GM12878 (cell line): ENCODE data around the gene EFTUD2. TPM values are rescaled to one million over a fixed set of nuclear protein-coding genes. Genes with fewer than 3 reads are reported as not detected.

Experiments
- ATAC-seq: fragments of 200-7000 bp; cut with Tn5 transposase; 3 replicates; pipeline ENCODE4 v1.9.1; 2020; ENCODE audit warnings: mild to moderate bottlenecking, moderate library complexity
- BruUV-seq: library from RNA; stranded (reverse); fragments of 400-500 nt; replicated peaks from 2 replicates; lab custom pipeline; 2021; lab: Mats Ljungman, UMichigan
- CTCF ChIA-PET: fragments of 300-600 bp; sonication (Branson Sonifier 250); formaldehyde crosslinking; extraction: SDS; loops from one replicate; lab custom pipeline; 2021; ENCODE audit warnings: inconsistent platforms; lab: Yijun Ruan, JAX
- POLR2A ChIA-PET: fragments of 350-600 bp; formaldehyde crosslinking; extraction: SDS; loops from one replicate; lab custom pipeline; 2021; ENCODE audit warnings: inconsistent platforms; lab: Charles Lee
- RAD21 ChIA-PET: fragments of 300-600 bp; sonication (Branson Sonifier 250); formaldehyde crosslinking; loops from one replicate; lab custom pipeline; 2023; ENCODE audit warnings: antibody characterized with exemption; ENCODE audit not compliant: unreplicated experiment; lab: Charles Lee
- SMC1A ChIA-PET: fragments of 300-600 bp; sonication (Branson Sonifier 250); formaldehyde crosslinking; loops from one replicate; lab custom pipeline; 2023; ENCODE audit not compliant: unreplicated experiment, uncharacterized antibody; lab: Charles Lee
- DNase-seq: peaks from one replicate; pipeline ENCODE4 v3.0.0-alpha.2; 2011; ENCODE audit warnings: low read depth, low spot score
- FAIRE-seq: peaks from 3 replicates; lab custom pipeline; 2011; peaks lifted over from hg19 to GRCh38; lab: Jason Lieb, UNC
- H2AFZ ChIP-seq: 2 replicates; pipeline ENCODE4 v1.6.0; 2011; ENCODE audit warnings: low read depth, low read length, control low read depth; ENCODE audit not compliant: control insufficient read depth
- H3K27ac ChIP-seq: 2 replicates; pipeline ENCODE4 v1.5.1; 2011; ENCODE audit warnings: control low read depth; ENCODE audit not compliant: control insufficient read depth, insufficient read depth
- H3K27me3 ChIP-seq, 2 experiments: replicated peaks in 1 of 2; 2 replicates each; pipeline versions ENCODE4 v1.6.0 to v1.6.1; 2011; ENCODE audit warnings: low read length in 1 of 2; ENCODE audit not compliant: control insufficient read depth in 2 of 2, insufficient read depth in 2 of 2
- H3K36me3 ChIP-seq, 2 experiments: 2 replicates each; pipeline ENCODE4 v1.5.1; 2011; ENCODE audit warnings: low read length in 1 of 2; ENCODE audit not compliant: control insufficient read depth in 2 of 2, insufficient read depth in 2 of 2
- H3K4me1 ChIP-seq: 2 replicates; pipeline ENCODE4 v1.6.1; 2011; ENCODE audit warnings: mild to moderate bottlenecking, low read length, moderate library complexity, mixed read lengths; ENCODE audit not compliant: control insufficient read depth, insufficient read depth
- H3K4me2 ChIP-seq: 2 replicates; pipeline ENCODE4 v1.6.0; 2011; ENCODE audit warnings: control low read depth; ENCODE audit not compliant: control insufficient read depth, insufficient read depth
- H3K4me3 ChIP-seq: fragments of 200-600 bp; sonication (generic); 2 replicates; pipeline ENCODE4 v1.5.1; 2016
- H3K79me2 ChIP-seq: 2 replicates; pipeline ENCODE4 v1.6.0; 2011; ENCODE audit warnings: low read length; ENCODE audit not compliant: control insufficient read depth, insufficient read depth
- H3K9ac ChIP-seq: 2 replicates; pipeline ENCODE4 v1.8.0; 2011; ENCODE audit warnings: low read length, control low read depth, mixed read lengths; ENCODE audit not compliant: control insufficient read depth, insufficient read depth
- H3K9me3 ChIP-seq: replicated peaks from 3 replicates; pipeline ENCODE4 v1.5.1; 2011; ENCODE audit warnings: mild to moderate bottlenecking, low read length; ENCODE audit not compliant: control insufficient read depth, insufficient read depth
- H4K20me1 ChIP-seq: 2 replicates; pipeline ENCODE4 v1.6.0; 2011; ENCODE audit not compliant: control insufficient read depth, insufficient read depth
- FOS ChIP-seq: IDR thresholded peaks from 3 replicates; pipeline ENCODE4 v1.6.1; 2011; ENCODE audit warnings: borderline replicate concordance; ENCODE audit not compliant: insufficient read length; ENCODE audit errors: extremely low read depth
- FOXK2 ChIP-seq: fragments of 450-650 bp; IDR thresholded peaks from 2 replicates; pipeline ENCODE4 v1.6.1; 2017; ENCODE audit warnings: mild to moderate bottlenecking, moderate library complexity
- HDGF ChIP-seq: fragments of 450-650 bp; IDR thresholded peaks from 2 replicates; pipeline ENCODE4 v1.6.1; 2016; ENCODE audit warnings: antibody characterized with exemption
- RFX5 ChIP-seq: IDR thresholded peaks from 2 replicates; pipeline ENCODE4 v1.6.1; 2011; ENCODE audit warnings: low read depth, low read length, improper control_type of control experiment
- TARDBP ChIP-seq: IDR thresholded peaks from 2 replicates; pipeline ENCODE4 v1.6.1; 2016; ENCODE audit warnings: borderline replicate concordance
- WGBS: methylation state at CpG from one replicate; pipeline ENCODE4 v1.1.6; 2016; ENCODE audit warnings: low lambda C conversion rate; ENCODE audit not compliant: insufficient replicate concordance, insufficient coverage; ENCODE audit errors: missing lambda C conversion rate; 5-methylcytosine and 5-hydroxymethylcytosine counted together
- in situ Hi-C: fragments of 300-500 bp; cut with MboI; formaldehyde crosslinking; loops from 9 replicates; pipeline ENCODE4 v1.14.3; 2018; ENCODE audit warnings: mixed read lengths
- intact Hi-C: fragments of 100-400 bp; cut with micrococcal nuclease; formaldehyde crosslinking; loops from one replicate; pipeline ENCODE4 v1.14.2; 2022; ENCODE audit not compliant: unreplicated experiment
- polyA plus RNA-seq, 11 experiments: library from polyadenylated mRNA; depleted of rRNA in 4 of 11; unstranded in 6 of 11; stranded (reverse) in 5 of 11; fragments of >200 nt; fragmentation: Nextera tagmentation in 4 of 11; fragmentation: Illumina TruSeq in 1 of 11; extraction: Ambion mirVana in 4 of 11; extraction: Trizol in 1 of 11; gene quantifications; 1 replicate in 1 of 11; 2 replicates in 10 of 11; pipeline versions ENCODE4 v1.2.1 to v1.2.3, GENCODE V29; 2011 to 2016; ENCODE audit warnings: inconsistent platforms in 2 of 11, missing spikeins in 2 of 11, low read depth in 1 of 11
- total RNA-seq, 4 experiments: library from RNA; depleted of rRNA in 3 of 4; stranded (reverse); fragments of >200 nt in 3 of 4; fragmentation: Illumina TruSeq in 1 of 4; extraction: Trizol in 1 of 4; gene quantifications; 2 replicates each; pipeline versions ENCODE4 v1.2.1 to v1.2.3, GENCODE V29; 2013 to 2021
- TF ChIP-seq, protein P1 (sequence below): IDR thresholded peaks from 2 replicates; pipeline ENCODE4 v1.6.1; 2011; ENCODE audit warnings: mild to moderate bottlenecking, low read depth, low read length, moderate library complexity; ENCODE audit not compliant: insufficient replicate concordance

The EFTUD2 gene
- total and polyA plus RNA-seq, 10 of the 15 experiments (the other 5 are each of a cell fraction or from before 2014, with no cell fraction given) = 33.0 to 198 (median 126) TPM

DNA sequence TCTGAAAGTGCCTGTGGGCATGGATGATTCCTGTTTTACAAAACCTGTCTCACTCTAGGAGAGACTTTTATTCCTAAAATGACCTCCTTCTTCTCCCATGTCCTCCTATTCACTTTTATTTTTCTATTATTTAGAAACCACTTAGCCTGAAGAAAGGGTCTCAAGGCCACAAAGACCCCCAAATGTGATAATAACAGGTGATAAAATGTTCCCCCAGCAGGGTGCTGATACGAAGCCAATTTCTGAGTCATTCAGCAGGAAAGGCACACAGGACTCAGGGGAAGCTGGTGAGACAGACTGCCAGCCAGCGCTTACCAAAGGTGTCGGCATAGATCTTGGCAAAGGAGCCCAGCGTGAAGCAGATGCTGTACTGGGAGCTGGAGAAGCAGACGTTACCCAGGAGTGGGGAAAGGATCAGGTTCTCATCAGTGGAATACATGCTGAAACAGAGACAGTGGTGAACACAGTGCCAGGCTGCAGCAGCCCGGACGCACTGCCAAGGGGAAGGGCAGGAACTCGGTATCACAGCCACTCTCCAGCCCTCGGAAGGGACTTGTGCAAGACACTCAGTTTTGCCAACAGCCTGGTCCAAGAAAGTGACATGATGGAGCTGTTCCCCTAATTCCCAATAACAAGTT is 27.0 kb downstream of the EFTUD2 start:
- Histone ChIP-seq H3K27me3 (no peaks in the 10 kb centered on the region), H2AFZ (no peak overlapping the region), H3K36me3 (peaks cover 22 to 55% of the 10 kb centered on the region in 2 experiments), H3K4me1 (no peaks in the 10 kb centered on the region), H3K27ac (no peak overlapping the region), H3K9ac (no peak overlapping the region), H3K4me3 (no peak overlapping the region), H4K20me1 (no peaks in the 10 kb centered on the region), H3K4me2 (no peak overlapping the region), H3K79me2 (no peaks in the 10 kb centered on the region), H3K9me3 (no peaks in the 10 kb centered on the region)
- in situ Hi-C loops = loop anchor here (25.0 kb wide), 1 partner anchor 1660 kb away; the partner anchor contains the start of gene TMEM106A
- intact Hi-C loops = no loop called here
- WGBS = 96% methylated on average over 9 of the region's 9 CpGs
- TF ChIP-seq HDGF = no peak
- TF ChIP-seq FOS = no peak
- TF ChIP-seq TARDBP = no peak
- TF ChIP-seq RFX5 = no peak
- TF ChIP-seq, protein P1, sequence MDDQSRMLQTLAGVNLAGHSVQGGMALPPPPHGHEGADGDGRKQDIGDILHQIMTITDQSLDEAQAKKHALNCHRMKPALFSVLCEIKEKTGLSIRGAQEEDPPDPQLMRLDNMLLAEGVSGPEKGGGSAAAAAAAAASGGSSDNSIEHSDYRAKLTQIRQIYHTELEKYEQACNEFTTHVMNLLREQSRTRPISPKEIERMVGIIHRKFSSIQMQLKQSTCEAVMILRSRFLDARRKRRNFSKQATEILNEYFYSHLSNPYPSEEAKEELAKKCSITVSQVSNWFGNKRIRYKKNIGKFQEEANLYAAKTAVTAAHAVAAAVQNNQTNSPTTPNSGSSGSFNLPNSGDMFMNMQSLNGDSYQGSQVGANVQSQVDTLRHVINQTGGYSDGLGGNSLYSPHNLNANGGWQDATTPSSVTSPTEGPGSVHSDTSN = no peak
- TF ChIP-seq FOXK2 = no peak
- CTCF ChIA-PET = interaction anchor here (0.9 kb wide), 1 partner anchor 16 kb away, joined by 3 read pairs; no protein-coding TSS in a partner anchor
- RAD21 ChIA-PET = no interaction called here
- POLR2A ChIA-PET = no interaction called here
- SMC1A ChIA-PET = no interaction called here
- DNase-seq = no peak
- BruUV-seq = no TSS peak
- FAIRE-seq = no peak
- no peak for ATAC-seq
